Activated T-helper 17 cell treated with anti-CD3 and anti-CD28 coated beads, Interleukin-2, amount 50 U/mL, for 72 hours (primary cell): ENCODE measurements around the gene NEBL. TPM values are rescaled to one million over a fixed set of nuclear protein-coding genes. Genes with fewer than 3 reads are reported as not detected.
"Not testable (repeated sequence)": the region's sequence is repeated elsewhere in the genome, so short reads cannot be mapped to it uniquely, and the experiment has no call there.

Experiments used
- ATAC-seq: fragments of 150-1000 bp; cut with Tn5 transposase; replicated peaks from 2 replicates; pipeline ENCODE4 v1.10.0; 2021; ENCODE audit warnings: mild to moderate bottlenecking, moderate library complexity
- H3K27ac Mint-ChIP-seq: one replicate; pipeline ENCODE4 v1.8.0; 2022; ENCODE audit warnings: mixed read lengths
- H3K27me3 Mint-ChIP-seq: one replicate; pipeline ENCODE4 v1.8.0; 2022; ENCODE audit warnings: mixed read lengths
- H3K36me3 Mint-ChIP-seq: one replicate; pipeline ENCODE4 v1.8.0; 2022; ENCODE audit warnings: low read depth, mild to moderate bottlenecking, mixed read lengths
- H3K4me1 Mint-ChIP-seq: one replicate; pipeline ENCODE4 v1.8.0; 2022; ENCODE audit warnings: mixed read lengths
- H3K4me3 Mint-ChIP-seq: one replicate; pipeline ENCODE4 v1.8.0; 2022; ENCODE audit warnings: mild to moderate bottlenecking, mixed read lengths
- H3K9me3 Mint-ChIP-seq: one replicate; pipeline ENCODE4 v1.8.0; 2022; ENCODE audit warnings: mixed read lengths
- total RNA-seq, 2 donors: library from RNA; stranded (reverse); gene quantifications; one replicate each; pipeline ENCODE4 v1.2.3, GENCODE V29; 2022

Gene NEBL
- total RNA-seq = not detected

DNA sequence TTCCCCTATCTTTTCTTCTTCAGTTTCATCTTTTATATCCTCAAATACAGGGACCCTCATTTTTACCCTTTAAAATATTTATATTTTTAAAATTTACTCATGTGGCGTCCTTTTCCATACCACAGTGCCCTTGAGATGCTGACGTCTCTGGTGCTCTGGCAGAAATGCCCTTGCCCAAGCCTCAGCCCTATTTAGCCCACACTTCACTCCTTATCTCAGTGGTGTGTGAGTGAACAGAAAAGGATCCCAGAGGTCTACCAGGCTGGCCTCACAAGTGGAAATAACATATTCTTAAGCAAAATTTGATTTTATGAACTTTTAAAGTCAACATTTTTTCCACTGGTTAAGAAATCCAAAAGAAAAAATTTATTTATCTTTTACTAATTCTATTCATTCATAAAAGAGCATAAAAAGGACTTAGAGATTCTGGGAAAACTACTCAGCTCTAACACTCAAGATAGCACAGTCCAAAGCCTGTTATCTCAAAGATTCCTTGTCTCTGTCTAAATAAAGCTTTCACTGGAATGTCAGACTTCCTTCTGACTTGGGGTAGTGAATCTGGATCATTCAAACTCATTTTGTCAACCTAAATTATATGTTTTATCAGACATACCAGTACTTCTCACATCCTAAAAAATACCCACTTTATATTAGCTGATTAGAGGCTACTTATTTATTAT, at the start of gene NEBL:
Gene NEBL, minus strand, starts transcription at position 166 of the 680 bp plus-strand sequence. Its CDS starts 106 bp downstream, at position 60.
- Mint-ChIP-seq H3K36me3 (no peaks in the 10 kb centered on the region), H3K27me3 (no peaks in the 10 kb centered on the region), H3K27ac (no peak within 1 kb of the TSS), H3K9me3 (peaks cover 4% of the 10 kb centered on the region), H3K4me1 (no peaks in the 10 kb centered on the region), H3K4me3 (no peak within 1 kb of the TSS)
- no peak for ATAC-seq

DNA sequence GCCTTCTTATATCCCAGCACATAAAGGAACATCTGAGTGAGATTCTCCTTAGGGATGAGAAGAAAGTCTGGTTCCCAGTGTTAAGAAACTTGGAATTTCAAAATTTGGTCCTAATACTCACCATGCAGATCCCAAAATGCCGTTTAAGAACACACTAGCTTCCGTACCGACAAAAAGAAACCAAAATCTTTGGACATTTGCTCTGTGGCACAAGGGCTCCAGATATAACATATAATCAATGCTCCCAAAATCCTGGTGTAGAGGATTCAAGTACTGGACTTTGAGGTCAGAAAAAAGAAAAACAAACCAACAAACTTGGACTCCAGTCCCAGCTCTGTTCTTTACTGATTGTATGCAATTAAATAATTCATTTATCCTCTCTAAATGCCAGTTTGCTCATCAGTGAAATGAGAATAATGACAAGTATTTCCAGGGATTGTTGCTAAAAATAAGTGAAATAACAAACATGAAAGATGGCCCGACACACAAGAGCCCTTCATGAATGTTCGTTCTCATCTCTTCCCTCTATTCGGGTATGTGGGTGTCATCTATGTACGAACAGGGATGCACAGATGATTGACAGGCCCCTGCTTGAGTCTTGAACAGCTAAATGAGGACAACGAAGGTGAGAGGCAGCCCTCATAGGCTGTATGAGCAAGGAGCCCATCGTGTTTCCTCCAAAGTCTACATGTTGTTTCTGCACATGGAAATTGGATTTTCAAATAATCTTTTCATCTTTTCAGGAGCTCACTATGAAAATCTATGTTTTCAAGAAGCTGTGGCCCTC, 48.6 kb upstream of the NEBL start:
- H3K4me1 Mint-ChIP-seq = no peaks in the 10 kb centered on the region
- H3K27me3 Mint-ChIP-seq = no peaks in the 10 kb centered on the region
- no peaks in the 10 kb centered on the region for H3K36me3 Mint-ChIP-seq
- H3K4me3 Mint-ChIP-seq = no peak overlapping the region
- ATAC-seq = no peak
- no peaks in the 10 kb centered on the region for H3K9me3 Mint-ChIP-seq
- no peak overlapping the region for H3K27ac Mint-ChIP-seq

DNA sequence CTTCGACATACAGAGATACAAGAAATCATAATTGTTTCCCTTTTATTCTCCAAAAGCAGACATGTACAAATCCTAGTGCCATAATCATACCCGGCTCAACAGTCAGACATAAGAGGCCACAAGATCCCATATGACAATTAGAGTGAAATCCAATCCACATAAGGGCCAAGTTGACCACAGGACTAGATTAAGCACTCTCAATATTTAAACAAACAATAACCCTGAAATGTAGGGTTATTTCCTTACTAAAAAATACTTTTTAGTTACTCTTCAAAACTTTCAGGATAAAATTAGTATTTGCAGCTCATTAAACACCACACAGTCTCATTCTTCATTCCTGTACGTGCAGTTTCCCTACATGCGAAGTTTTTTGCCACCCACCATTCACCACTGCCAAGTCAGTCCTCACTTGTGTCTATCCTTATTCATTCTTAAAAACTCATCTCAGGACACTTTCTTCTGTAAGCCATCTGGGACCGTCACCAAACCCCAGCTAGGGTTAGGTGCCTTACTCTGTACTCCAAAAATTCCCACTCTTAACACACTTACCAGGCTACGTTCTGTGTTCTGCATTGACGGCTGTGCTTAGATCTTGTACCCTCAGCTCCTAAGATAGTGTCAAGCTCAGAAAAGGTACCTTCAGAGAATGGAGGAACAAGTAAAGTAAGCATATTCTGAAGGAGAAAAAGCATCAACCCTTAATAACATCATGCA, 47.8 kb upstream of the NEBL start:
- Mint-ChIP-seq H3K27me3 (no peaks in the 10 kb centered on the region), H3K36me3 (no peaks in the 10 kb centered on the region), H3K4me3 (no peak overlapping the region), H3K27ac (no peak overlapping the region), H3K9me3 (no peaks in the 10 kb centered on the region), H3K4me1 (no peaks in the 10 kb centered on the region)
- no peak for ATAC-seq

DNA sequence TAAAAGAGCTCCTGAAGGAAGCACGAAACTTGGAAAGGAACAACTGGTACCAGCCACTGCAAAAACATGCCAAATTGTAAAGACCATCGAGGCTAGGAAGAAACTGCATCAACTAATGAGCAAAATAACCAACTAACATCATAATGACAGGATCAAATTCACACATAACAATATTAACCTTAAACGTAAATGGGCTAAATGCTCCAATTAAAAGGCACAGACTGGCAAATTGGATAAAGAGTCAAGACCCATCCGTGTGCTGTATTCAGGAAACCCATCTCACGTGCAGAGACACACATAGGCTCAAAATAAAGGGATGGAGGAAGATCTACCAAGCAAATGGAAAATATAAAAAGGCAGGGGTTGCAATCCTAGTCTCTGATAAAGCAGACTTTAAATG, 42.3 kb upstream of the NEBL start:
- H3K9me3 Mint-ChIP-seq, H3K4me3 Mint-ChIP-seq, H3K36me3 Mint-ChIP-seq, H3K27me3 Mint-ChIP-seq, H3K27ac Mint-ChIP-seq, H3K4me1 Mint-ChIP-seq, ATAC-seq: not testable (repeated sequence)

- H3K36me3 Mint-ChIP-seq = no peaks in the 10 kb centered on the region
- ATAC-seq = no peak
These were observed 39.3 kb upstream of the NEBL start for GRCh38 chr10:20936396-20936795.

DNA sequence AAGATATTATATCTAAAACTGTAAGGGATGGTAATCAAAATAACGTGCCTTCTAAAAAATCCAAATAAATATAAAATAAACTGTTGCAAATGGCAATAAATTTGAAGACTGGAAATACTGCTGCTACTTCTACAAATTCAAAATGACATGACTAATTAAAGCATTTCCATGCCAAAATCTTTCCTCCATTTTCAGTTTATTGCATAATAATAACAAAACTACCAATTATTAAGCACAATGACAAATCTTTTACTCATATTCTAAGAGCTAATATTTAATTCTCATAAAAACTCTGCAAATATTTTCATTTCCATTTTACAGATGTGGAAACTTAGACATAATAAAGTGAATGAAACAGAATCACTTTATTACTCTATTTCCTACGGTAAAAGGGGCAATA, 38.8 kb upstream of the NEBL start:
- peaks cover 5% of the 10 kb centered on the region for H3K9me3 Mint-ChIP-seq
- no peaks in the 10 kb centered on the region for H3K4me1 Mint-ChIP-seq
- no peaks in the 10 kb centered on the region for H3K36me3 Mint-ChIP-seq
- no peaks in the 10 kb centered on the region for H3K27me3 Mint-ChIP-seq
- no peak overlapping the region for H3K4me3 Mint-ChIP-seq
- ATAC-seq = no peak
- H3K27ac Mint-ChIP-seq = no peak overlapping the region

More at GRCh38 chr10:20936396-20936795, 39.3 kb upstream of the NEBL start:
- Mint-ChIP-seq H3K4me3 (no peak overlapping the region), H3K9me3 (peaks cover 5% of the 10 kb centered on the region), H3K27me3 (no peaks in the 10 kb centered on the region), H3K27ac (no peak overlapping the region), H3K4me1 (no peaks in the 10 kb centered on the region)

- H3K27ac Mint-ChIP-seq = no peak overlapping the region
- ATAC-seq = no peak
- no peak overlapping the region for H3K4me3 Mint-ChIP-seq
- peaks cover 5% of the 10 kb centered on the region for H3K9me3 Mint-ChIP-seq
- H3K36me3 Mint-ChIP-seq = no peaks in the 10 kb centered on the region
- no peaks in the 10 kb centered on the region for H3K4me1 Mint-ChIP-seq
- H3K27me3 Mint-ChIP-seq = no peaks in the 10 kb centered on the region
These were observed 38.2 kb upstream of the NEBL start for GRCh38 chr10:20935301-20935700.

GRCh38 chr10:20933705-20934104, 36.6 kb upstream of the NEBL start:
- Mint-ChIP-seq H3K4me3 (no peak overlapping the region), H3K27ac (no peak overlapping the region), H3K9me3 (peaks cover 5% of the 10 kb centered on the region), H3K27me3 (no peaks in the 10 kb centered on the region), H3K36me3 (no peaks in the 10 kb centered on the region), H3K4me1 (no peaks in the 10 kb centered on the region)
- no peak for ATAC-seq

DNA sequence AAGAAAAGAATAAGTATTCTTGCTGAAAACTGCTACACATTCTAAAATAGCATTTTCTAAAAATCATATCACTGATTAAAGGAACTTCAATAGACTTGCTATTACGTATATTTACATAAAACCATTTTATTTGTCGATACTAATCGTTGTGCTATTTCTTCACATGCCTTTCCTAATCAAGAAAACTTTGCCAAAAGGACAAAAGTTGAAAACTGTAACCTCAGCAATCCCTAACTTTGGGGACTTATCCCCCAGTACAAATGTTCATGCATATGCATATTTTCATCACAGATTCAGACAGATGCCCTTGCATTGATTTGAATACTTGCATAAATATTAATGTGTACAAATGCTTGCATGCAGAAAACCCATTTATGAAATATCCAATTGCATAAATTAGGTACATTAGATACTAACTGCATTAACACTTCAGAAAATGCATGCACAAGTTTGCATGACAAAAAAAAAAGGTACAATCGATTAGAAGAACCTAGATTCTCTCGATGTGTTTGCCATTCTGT, 35.6 kb upstream of the NEBL start:
- no peak overlapping the region for H3K27ac Mint-ChIP-seq
- no peaks in the 10 kb centered on the region for H3K36me3 Mint-ChIP-seq
- no peak overlapping the region for H3K4me3 Mint-ChIP-seq
- peaks cover 5% of the 10 kb centered on the region for H3K9me3 Mint-ChIP-seq
- H3K27me3 Mint-ChIP-seq = no peaks in the 10 kb centered on the region
- no peak for ATAC-seq
- H3K4me1 Mint-ChIP-seq = no peaks in the 10 kb centered on the region

DNA sequence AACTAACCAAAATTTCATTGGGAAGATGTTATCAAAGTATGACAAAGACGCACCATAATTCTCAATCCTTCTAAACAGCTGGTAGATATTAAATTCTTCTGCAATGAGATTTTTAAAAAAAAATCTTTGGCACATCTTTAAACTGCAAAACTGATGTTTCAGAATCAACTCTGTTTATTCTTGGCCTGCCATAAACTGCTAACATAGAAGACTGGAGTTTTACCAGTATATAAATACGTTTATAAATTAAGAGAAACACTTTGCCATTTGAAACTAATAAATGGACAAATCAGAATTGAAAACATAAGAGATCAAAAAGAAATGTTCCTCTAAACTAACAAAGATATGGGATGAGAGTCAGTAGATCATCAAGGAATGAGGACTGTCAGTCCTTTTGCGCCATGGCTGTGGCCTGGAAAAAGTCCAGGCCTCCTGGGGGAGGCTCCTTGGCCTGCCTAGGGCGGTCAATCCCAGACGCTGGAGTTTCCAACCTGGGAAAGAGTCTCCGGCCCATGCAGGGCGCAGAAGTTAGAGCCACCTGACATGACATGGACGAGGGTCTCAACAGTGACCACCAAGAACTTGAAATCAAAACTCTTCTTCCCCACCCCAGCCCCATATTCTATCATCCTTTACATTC, 34.2 kb upstream of the NEBL start:
- H3K4me1 Mint-ChIP-seq = no peaks in the 10 kb centered on the region
- H3K36me3 Mint-ChIP-seq = no peaks in the 10 kb centered on the region
- no peak overlapping the region for H3K4me3 Mint-ChIP-seq
- H3K27ac Mint-ChIP-seq = no peak overlapping the region
- no peaks in the 10 kb centered on the region for H3K27me3 Mint-ChIP-seq
- no peak for ATAC-seq
- no peaks in the 10 kb centered on the region for H3K9me3 Mint-ChIP-seq

DNA sequence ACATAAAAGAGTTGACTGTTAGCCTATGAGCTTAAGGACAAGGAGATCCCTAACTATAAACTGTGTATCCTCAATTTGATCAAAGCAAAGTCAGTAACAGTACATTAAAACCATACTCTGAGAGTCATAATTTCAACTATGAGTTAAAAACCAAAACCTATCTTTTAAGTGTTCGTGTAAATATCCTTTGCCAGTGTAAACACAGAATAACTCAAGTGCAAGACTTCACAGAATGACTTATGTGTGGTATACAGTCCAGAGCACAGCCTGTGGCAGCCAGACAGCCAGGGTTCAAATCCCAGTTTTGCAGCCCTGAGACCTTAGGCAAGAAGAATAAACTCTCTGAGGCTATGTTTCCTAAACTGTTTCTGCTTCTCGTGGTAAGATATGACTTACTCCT, 30.3 kb upstream of the NEBL start:
- H3K9me3 Mint-ChIP-seq = no peaks in the 10 kb centered on the region
- no peaks in the 10 kb centered on the region for H3K4me1 Mint-ChIP-seq
- H3K27me3 Mint-ChIP-seq = no peaks in the 10 kb centered on the region
- no peak for ATAC-seq
- H3K27ac Mint-ChIP-seq = no peak overlapping the region
- no peaks in the 10 kb centered on the region for H3K36me3 Mint-ChIP-seq
- no peak overlapping the region for H3K4me3 Mint-ChIP-seq

- ATAC-seq = no peak
- H3K4me3 Mint-ChIP-seq = no peak overlapping the region
These were observed 25.3 kb upstream of the NEBL start for GRCh38 chr10:20922451-20922850.

DNA sequence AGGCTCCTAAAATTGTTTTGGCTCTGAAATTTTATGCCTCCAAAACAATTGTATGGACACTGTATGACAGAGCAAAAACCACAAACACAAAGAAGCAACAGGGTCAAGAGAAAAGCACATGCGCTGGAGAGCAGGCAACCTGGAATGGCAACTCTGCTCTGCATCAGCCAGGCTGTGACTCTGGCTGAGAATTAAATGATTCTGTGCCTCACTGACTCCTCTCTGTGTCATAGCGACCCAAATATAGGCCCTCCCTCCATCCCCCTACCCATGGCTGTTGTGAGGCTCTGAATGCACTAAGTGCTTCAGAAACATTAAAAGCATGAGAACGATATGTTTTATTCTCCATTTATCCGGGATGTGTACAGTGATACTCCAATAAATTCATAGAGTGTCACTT, 24.9 kb upstream of the NEBL start:
- Mint-ChIP-seq H3K27ac (no peak overlapping the region), H3K27me3 (peaks cover 4% of the 10 kb centered on the region), H3K4me1 (no peaks in the 10 kb centered on the region), H3K4me3 (no peak overlapping the region), H3K9me3 (peaks cover 2% of the 10 kb centered on the region), H3K36me3 (no peaks in the 10 kb centered on the region)
- ATAC-seq = no peak

More at GRCh38 chr10:20922451-20922850, 25.3 kb upstream of the NEBL start:
- H3K27ac Mint-ChIP-seq = no peak overlapping the region
- no peaks in the 10 kb centered on the region for H3K27me3 Mint-ChIP-seq
- no peaks in the 10 kb centered on the region for H3K36me3 Mint-ChIP-seq
- H3K4me1 Mint-ChIP-seq = no peaks in the 10 kb centered on the region
- H3K9me3 Mint-ChIP-seq = no peaks in the 10 kb centered on the region

- Mint-ChIP-seq H3K27me3 (peaks cover 4% of the 10 kb centered on the region), H3K4me3 (no peak overlapping the region), H3K4me1 (no peaks in the 10 kb centered on the region), H3K9me3 (peaks cover 3% of the 10 kb centered on the region), H3K27ac (no peak overlapping the region), H3K36me3 (no peaks in the 10 kb centered on the region)
- ATAC-seq = no peak
These were observed 22.9 kb upstream of the NEBL start for GRCh38 chr10:20920061-20920460.
